CD4-positive, alpha-beta T cell treated with Interleukin-6 at 100 ng/mL for 8 hours (primary cell): ENCODE results near the gene ARID5B.

Experiments
- DNase-seq: peaks from one replicate; pipeline ENCODE4 v3.0.0-alpha.2; 2020; ENCODE audit warnings: mixed read lengths, low spot score

Gene ARID5B

DNA sequence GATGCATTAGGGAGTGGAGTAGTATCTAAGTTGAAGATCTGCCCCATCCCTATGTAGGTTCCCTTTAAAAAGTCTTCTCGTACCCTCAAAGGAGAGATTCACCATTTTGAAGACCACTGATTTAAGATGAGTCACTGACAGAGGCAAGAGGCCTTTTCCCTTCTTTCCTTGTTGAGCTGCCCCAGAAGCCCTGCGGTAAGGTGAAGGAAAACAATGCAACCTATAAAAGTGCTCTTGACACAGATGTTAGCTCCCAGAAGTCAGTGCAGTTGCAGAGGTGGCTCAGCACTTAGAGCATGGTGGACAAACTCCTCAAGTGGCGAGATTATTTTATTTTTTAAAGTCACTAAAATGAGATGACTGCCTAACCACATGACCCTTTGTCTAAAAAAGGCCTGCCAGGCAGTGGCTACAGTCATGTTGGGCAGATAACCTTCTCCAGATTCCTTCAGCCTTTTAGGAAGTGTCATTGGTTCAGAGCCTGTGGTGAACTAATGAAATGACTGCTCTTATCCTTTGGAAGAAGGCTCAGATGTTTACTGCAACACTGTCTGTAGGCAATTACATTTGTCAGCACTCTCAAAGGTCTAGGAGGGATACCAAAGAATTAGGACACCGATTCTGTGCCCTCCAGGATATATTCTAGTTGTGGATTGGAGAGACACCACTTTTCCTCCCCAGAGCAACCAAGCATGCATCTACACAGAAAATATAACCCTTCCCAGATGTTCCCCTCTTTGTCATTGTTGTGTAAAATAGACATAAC lies 88.7 kb downstream of the ARID5B start:
- no peak for DNase-seq

DNA sequence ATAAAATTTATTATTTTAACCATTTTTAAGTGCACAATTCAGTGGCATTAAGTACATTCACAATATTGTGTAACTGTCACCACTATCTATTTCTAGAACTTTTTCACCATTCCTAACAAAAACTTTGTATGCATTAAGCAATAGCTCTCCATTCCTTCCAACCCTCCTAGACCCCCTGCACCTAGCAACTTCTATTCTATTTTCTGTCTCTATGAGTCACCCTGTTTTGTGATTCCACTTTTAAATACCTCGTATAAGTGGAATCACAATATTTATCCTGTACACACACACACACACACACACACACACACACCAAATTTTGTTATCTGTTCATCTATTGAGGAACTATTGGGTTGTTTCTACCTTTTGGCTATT lies 89.2 kb downstream of the ARID5B start:
- no peak for DNase-seq

DNA sequence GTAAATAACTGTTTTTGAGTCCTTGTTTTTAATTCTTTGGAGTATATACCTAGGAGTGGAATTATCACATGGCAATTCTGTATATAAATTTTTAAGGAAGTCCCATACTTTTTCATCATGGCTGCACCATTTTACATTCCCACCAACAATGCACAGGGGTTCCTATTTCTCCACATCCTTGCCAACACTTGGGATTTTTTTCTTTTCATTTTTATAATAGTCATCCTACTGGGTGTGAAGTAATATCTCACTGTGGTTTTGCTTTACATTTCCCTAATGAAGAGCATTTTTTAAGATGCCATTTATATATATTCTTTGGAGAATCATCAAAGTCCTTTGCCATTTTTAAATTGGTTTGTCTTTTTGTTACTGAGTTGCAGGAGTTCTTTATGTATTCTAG lies 89.7 kb downstream of the ARID5B start:
- no peak for DNase-seq

DNA sequence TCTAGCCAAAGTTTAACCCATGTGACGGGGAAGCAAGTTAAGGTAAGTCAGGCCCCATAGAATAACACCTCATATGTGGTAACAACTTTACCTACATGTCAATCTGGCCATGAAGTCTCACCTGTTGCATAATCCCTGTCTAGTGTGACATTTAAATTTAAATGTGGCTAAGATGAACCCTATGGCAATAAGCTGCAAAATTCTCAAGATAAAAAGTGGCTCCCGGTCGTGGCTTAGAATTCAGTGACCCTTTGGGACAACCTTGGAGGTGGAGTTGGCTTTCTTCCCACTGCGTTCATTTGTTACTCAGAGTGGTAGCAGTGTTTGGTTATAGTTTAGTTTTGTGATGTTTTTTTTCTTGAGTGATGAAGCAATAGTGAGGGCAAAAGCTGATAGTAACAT lies 90.6 kb downstream of the ARID5B start:
- DNase-seq = no peak

DNA sequence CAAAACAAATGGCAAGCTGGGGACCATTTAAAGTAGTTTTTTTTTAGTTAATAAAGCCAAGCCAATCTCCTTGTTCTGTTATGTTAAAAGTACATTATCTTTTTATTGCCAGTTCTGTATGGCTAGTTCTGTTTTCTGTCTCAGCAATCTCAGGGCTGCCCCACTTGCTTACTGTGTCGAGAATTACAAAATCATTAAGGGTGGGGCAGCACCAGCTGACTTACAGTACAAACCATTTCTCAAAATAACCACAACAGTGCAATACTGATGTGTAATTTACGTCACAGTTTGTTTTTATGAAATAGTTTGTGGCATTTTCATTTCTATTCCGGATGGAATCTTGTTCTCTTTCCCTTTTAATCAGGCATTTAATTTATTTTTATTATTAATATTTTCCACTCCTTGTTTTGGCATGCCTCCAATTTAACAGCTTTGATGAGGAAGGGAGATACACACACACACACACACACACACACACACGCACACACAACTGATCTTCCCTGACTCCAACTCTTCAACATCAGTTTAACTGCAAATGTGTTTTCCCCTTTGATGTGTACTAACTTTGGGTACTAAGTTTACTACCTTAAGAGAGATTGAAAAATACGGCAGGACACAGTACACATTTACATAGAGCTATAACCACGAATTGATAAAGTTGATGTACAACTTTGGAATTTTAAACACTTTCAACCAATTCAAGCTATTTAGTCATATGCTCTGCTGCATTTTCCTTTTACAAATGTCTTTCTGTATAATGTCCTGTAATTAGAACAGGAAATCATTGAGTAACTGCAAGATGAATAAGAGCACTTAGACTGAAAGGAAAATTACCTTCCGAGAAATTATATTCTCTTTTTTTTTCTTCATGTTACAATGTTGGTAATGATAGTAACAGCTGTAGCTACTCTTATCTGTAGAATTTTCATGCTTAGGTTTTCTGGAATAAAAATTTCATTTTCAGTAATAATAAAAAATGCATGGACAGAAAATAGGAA lies 91.5 kb downstream of the ARID5B start:
- peak; percentile 70 for DNase-seq

DNA sequence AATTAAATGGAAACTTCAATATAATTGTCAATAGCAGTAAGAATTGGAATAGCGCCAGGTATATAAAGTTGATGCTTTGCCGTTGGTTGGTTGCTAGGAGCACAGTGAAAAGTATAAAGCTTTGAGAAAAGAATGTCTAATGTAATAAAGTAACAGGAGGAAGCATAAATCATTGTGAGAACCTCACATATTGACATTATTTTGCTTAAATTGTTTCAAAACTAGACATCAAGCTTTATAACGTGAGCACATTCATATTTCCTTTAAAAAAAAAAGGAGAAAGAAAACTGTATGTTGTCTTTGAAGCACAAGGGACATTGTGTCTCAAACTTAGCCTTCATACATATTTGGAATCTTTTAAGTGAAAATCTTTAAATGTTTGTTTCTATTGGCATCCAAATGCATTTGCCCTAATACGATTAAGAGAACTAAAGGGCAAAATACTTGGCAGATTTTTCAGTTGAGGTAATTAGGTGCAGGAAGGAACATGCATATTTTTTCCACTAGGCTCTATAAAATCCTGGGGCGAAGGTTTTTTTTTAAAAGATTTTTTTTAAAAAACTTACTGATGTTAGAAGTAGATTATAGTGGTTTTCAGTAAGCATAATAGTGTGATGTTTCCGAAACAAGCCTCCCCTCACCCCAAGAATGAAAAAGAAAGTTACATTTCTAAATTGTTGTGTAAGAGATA lies 92.4 kb downstream of the ARID5B start:
- peak; percentile 29 for DNase-seq

DNA sequence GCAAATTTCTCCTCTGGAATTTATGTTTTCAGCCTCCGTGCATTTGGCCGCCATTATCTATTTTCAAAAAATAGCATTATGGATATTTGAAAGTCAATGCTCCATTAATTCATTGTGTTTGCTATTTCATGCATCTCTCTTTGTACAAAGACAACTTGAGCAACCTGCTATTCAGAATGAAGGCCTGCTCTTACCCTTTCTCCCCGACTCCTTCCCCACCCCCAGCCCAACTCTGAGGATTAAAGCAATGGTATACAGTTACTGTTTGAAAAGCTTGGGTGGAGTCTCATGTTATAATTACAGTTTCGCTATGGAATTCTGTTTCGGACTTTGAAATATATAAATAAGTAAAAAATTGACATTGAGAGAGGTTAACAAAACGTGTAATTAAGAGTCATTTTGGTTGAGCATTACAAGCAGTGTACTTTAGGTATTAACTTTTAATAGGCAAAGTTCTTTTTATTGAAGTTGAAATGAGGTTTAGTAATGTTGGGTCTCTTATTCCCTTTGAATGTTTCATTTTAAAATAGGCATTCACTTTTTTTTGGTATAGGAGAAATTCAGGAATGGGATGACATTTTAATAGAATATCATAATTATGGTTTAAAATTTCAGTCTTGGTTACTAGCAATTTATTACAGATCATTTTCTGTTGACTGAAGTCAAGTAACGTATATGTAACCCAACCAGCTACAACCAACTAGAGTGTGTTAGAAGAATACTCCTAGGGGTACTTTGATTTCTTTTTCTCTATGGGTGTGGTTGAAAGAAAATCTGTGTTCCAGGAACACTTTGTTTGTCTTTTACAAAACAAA lies 93.1 kb downstream of the ARID5B start:
- DNase-seq = no peak

DNA sequence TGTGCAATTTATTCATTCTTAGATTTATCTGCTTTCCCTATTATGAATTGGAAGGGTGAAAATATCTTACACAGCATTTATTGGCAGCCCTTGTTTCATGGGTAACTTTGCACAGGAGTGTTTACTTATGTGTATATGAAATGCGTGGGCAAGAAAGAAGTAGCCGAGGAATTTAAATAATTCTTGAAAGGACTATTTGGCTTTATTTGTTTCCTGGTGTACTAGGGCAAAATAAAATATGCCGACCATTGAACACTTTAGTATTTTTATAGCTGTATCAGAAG lies 93.7 kb downstream of the ARID5B start:
- no peak for DNase-seq

DNA sequence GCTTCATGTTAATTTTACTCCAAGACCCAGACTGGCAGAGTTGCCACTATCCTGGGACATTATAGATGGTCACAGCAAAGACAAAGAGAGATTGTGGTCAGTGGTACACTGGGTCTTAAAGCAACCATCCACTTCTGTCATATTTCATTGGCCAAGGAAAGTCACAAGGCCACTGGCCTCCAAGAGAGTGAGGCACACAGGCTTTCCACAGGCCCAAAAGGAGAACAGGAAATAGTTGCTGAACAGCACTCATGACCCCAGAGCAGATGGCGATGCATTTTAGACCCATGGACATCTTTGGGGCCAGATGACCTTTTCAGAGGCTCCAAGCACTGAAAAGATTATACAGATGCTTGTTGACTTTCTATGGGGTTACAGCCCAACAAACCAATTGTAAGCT lies 97.4 kb downstream of the ARID5B start:
- DNase-seq = no peak

DNA sequence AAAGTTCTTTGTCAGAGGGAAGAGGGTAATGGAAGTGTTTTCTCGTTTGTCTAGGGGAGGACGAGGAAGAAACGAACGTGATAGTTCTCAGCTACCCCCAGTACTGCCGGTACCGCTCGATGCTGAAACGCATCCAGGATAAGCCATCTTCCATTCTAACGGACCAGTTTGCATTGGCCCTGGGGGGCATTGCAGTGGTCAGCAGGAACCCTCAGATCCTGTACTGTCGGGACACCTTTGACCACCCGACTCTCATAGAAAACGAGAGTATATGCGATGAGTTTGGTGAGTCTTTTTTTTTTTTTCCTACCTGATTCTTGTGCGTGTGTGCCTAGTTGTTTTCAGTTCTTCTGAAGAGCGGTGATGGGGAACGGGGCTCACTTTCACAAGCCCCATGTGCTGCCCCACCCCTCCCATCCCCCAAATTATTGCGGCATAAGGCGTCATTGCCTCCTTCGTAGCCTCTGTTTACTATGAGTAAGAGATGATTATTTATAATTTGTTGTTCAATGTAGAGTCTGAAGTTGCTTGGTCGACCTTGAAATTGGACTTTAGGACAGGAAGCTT lies 98.6 kb downstream of the ARID5B start:
- DNase-seq = no peak

DNA sequence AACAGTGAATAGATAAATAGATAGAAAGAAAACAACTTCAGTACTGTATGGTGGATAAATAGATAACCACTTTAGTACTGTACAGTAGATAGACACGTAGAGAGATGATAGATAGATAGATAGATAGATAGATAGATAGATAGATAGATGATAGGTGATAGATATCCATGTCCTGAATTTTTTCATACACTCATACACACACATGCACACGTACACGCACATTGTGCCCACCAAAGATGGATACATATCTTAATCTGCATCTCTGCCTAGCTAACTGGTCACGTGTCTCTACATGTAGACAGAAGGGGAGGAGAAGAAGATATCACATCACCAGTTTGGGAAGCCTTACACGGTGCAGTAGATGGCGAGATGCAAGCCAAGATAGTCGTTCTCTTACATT lies 99.2 kb downstream of the ARID5B start:
- no peak for DNase-seq

DNA sequence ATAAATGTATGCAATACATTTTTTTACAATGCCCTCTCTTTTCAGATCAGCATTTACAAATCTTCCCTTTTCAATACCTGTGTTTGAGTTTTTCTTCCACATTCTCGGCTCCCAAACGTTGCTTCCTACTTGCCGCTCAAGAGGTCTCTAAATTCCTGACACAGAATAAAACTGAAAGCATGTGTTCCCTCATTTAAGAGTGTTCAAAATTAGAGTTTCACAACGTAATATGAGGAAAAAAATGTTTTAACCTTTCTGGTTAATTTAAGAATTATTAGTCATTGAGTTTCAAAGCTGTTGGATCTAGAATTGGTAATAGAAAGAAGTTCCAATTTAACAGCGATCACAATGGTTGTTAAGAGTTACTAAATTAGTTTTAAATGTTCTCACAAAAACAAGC lies 100.4 kb downstream of the ARID5B start:
- DNase-seq = no peak

DNA sequence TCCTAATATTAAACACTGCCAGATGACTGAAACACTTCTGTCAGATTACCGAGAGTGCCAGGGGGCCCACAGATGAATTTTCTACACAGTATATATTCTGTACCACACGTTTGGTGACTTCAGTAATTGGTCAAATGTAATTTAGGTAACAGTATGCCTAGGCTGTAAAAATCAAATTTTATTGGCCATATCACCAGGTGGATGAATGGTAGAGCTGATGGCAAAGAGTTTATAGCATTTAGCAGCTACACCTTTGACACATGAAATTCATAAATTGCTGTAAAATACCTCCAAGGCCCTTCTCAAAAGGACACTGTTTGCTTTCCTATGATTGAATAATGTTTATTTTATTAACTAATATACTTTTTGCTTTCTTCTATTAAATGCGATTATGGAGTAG lies 101.3 kb downstream of the ARID5B start:
- no peak for DNase-seq

DNA sequence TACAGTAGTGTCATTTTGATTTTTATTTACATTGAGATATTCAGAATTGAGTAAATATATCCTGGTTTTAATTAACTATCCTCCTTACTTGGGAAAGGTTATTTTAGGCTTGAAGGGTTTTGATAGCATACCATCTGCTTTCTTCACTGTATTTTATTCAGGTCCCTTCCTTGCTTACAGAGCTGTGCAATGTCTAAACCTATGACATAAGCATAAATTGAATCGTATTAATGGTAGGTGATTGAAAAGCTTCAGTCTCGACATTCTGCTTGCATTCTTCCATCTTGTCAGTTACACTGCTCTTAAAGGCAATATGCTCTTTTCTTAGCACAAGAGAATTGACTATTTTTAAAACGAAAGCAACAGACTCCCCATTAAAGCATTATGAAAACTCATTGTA lies 102.5 kb downstream of the ARID5B start:
- DNase-seq = no peak

DNA sequence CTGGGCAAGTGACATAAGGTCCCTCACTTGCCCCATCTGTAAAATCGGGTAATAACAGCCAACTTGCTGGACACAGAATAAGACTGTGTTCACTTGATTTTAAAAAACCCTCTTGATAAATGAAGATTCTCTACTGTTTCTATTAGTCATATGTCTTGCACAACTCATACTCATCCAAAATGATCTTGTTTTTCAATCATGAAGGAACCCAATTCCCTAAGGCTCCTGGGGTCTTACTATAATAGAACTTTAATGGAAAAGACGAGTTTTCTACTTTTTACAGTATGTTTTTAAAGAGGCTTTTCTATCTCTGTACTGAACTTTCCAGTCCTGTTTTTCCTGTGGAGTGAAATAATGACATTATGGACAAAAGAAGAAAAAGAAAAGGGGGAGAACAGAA lies 103.8 kb downstream of the ARID5B start:
- no peak for DNase-seq

DNA sequence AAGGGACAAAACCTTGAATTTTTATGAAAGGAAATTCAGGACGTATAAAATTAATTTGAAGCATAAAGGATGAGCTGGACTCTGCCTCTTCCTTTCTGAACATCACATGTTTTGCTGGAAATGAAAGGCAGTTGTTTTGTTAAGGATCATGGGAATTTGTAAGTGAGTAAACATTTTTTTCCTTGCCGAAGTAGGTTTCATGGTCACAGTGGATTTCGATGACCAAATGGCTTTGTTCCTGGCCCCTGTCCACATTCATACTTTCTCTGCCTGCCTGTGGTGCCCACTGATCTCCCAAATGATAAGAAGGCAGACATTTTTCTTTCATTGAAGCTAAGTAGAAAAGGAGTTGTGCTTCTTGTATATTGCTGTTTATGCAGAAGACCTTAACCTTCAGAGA lies 104.2 kb downstream of the ARID5B start:
- DNase-seq = no peak

DNA sequence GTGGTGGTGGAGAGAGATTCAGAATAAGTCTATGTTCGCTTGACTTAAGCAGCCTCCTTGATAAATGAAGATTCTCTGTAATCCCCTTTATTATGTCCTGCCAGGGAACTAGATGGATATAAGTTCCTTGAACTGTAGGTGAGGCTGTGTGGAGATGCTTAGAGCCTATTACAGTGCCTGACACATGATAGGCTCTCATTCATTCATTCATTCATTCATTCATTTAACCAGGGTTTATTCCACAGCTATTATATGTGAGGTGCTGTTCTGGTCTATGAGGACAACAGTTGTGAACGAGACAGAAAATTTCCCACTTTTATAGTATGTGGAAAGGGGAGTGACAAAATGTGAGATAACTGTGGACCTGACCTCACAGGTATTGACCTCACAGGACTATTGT lies 105.6 kb downstream of the ARID5B start:
- no peak for DNase-seq

DNA sequence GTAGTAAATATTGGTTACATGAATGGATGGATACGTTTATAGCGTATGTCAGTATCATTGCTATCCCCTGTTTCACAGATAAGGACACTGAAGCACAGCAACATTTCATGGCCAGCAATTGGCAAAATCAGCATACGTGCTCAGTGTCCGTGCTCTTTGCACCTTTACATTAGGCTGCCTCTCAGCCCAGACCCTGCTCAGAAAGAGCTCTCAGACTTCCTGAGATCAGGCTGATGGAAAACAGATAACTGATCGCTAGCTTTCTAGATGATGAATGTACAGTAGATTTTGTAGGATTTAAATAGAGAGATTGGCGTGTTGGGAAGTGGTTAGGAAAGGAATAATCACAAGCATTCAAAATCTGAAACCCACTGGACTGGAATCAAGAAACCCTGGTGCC lies 106.7 kb downstream of the ARID5B start:
- DNase-seq = no peak

DNA sequence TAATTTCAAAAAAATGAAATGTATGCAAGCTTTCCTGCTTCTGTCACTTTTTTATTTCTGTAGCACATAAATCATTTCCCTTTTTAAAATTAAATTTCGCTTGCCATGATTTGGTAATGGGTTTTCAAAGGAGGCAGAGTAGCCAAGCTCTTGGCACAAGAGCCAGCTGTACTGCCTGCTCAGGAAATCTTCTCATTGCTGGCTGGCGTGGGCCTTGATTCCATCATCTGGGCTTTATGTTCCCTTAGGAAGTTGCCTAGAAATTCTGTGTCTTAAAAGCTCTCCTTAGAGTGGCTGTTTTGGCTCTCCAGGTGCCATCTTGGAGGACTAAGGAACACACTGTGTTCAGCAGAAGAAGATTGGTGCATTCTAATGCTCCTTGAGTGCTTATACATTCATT lies 107.4 kb downstream of the ARID5B start:
- DNase-seq = no peak

DNA sequence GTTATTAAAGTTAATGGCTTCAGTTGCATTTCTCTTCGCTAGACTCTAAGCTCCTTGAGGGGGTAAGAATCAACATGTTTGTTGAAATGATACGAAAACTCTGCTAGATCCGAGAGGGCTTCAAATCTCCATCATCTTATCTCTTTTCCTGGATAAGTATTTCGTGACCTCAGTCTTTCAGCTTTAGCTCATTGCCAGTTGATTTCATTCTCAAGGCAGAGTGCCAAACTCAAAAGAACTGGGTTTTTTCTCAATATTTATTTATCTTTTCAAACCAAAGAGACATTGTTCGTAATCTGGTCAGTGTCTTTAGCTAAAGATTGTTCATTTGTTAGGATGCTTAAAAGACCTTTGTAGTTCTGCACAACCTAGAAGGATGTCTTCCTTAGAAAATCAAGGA lies 108.9 kb downstream of the ARID5B start:
- no peak for DNase-seq

DNA sequence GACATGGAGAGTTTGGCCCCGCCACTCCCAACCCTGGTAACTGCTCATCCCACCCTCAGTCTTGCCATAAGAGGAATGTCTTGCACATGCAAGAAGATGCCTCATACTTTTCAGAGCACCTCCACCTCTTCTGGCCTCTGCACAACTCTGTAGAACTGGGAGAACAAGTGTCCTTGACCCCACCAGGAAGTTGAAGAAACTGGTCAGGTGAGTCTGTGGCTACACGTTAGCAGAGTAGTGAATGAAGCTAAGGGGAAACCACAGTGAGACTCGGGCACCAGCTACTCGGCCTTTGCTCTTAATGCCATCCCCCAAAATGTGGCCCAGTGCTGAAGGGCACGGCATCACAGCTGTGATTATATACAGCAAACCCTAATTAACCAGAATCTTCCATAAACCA lies 110.1 kb downstream of the ARID5B start:
- no peak for DNase-seq

DNA sequence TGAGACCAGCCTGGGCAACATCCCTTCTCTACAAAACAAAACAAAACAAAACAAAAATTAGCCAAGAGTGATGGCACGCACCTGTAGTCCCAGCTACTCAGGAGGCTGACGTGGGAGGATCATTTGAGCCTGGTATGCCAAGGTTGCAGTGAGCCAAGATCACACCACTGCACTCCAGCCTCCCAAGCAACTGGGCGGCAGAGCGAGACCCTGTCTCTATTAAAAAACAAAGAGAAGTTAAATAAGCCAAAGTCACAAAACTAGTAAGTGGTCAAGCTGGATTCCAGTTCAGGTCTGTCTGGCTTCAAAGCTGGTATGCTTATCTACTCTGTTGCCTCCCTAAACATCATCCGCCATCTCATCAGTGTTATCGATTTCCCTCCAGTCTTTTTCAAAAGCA lies 110.8 kb downstream of the ARID5B start:
- no peak for DNase-seq
